Mesendoderm (in vitro differentiated cells): Measurements from ENCODE around the gene DUSP7.

ENCODE experiments used
- DNase-seq: peaks from one replicate; pipeline ENCODE4 v3.0.0; 2013
- H2AK5ac ChIP-seq: 2 replicates; pipeline ENCODE4 v1.6.1; 2013; ENCODE audit warnings: low read length, inconsistent platforms
- H2BK120ac ChIP-seq: 2 replicates; pipeline ENCODE4 v1.6.1; 2013; ENCODE audit warnings: low read depth, mild to moderate bottlenecking, low read length, moderate library complexity, mixed read lengths
- H2BK15ac ChIP-seq: replicated peaks from 2 replicates; pipeline ENCODE4 v1.6.1; 2013; ENCODE audit warnings: low read depth, mild to moderate bottlenecking, moderate library complexity
- H2BK5ac ChIP-seq: 2 replicates; pipeline ENCODE4 v1.6.1; 2013; ENCODE audit warnings: low read length, inconsistent platforms
- H3K18ac ChIP-seq: 2 replicates; pipeline ENCODE4 v1.6.1; 2013; ENCODE audit warnings: mild to moderate bottlenecking, low read length, mixed read lengths
- H3K23ac ChIP-seq: one replicate; pipeline ENCODE4 v1.6.1; 2013; ENCODE audit warnings: low read length
- H3K27ac ChIP-seq: 2 replicates; pipeline ENCODE4 v1.5.1; 2013; ENCODE audit warnings: low read depth, mild to moderate bottlenecking, inconsistent platforms, low read length, moderate library complexity
- H3K27me3 ChIP-seq: 2 replicates; pipeline ENCODE4 v1.6.1; 2013; ENCODE audit warnings: low read length, control low read depth, mild to moderate bottlenecking, inconsistent platforms; ENCODE audit not compliant: insufficient read depth, poor library complexity
- H3K36me3 ChIP-seq: 2 replicates; pipeline ENCODE4 v1.6.1; 2013; ENCODE audit warnings: low read length, inconsistent platforms; ENCODE audit not compliant: control insufficient read depth, insufficient read depth
- H3K4ac ChIP-seq: one replicate; pipeline ENCODE4 v1.6.1; 2013; ENCODE audit warnings: low read depth, mild to moderate bottlenecking, low read length, moderate library complexity
- H3K4me1 ChIP-seq: 2 replicates; pipeline ENCODE4 v1.6.1; 2013; ENCODE audit warnings: low read depth, low read length, inconsistent platforms; ENCODE audit not compliant: control insufficient read depth
- H3K4me2 ChIP-seq: 2 replicates; pipeline ENCODE4 v1.6.1; 2013; ENCODE audit warnings: low read length
- H3K4me3 ChIP-seq: 2 replicates; pipeline ENCODE4 v1.5.1; 2013; ENCODE audit warnings: mild to moderate bottlenecking, low read length
- H3K56ac ChIP-seq: one replicate; pipeline ENCODE4 v1.6.1; 2013; ENCODE audit warnings: low read length
- H3K79me1 ChIP-seq: 2 replicates; pipeline ENCODE4 v1.6.1; 2013; ENCODE audit warnings: low read length, inconsistent platforms
- H3K79me2 ChIP-seq: 2 replicates; pipeline ENCODE4 v1.6.1; 2013; ENCODE audit warnings: mild to moderate bottlenecking, low read length; ENCODE audit not compliant: control insufficient read depth, insufficient read depth
- H3K9ac ChIP-seq: 2 replicates; pipeline ENCODE4 v1.6.1; 2013; ENCODE audit warnings: low read length, inconsistent platforms
- H4K5ac ChIP-seq: one replicate; pipeline ENCODE4 v1.6.1; 2013; ENCODE audit warnings: low read length
- H4K8ac ChIP-seq: one replicate; pipeline ENCODE4 v1.6.1; 2013; ENCODE audit warnings: low read depth, mild to moderate bottlenecking, control low read depth, low read length, moderate library complexity
- WGBS: extraction: QIAGEN DNeasy Blood & Tissue Kit; methylation state at CpG from one replicate; pipeline ENCODE4 v1.1.7; 2013; ENCODE audit warnings: low lambda C conversion rate, missing lambda C conversion rate; ENCODE audit not compliant: insufficient coverage; ENCODE audit errors: extremely low coverage; 5-methylcytosine and 5-hydroxymethylcytosine counted together

Gene DUSP7

GRCh38 chr3:52039426-52039825, 16.9 kb downstream of the DUSP7 start:
- H4K5ac ChIP-seq, result no peak overlapping the region
- no peak overlapping the region for H3K56ac ChIP-seq
- H2BK120ac ChIP-seq, result no peak overlapping the region
- H3K4ac ChIP-seq, result no peak overlapping the region
- no peaks in the 10 kb centered on the region for H3K36me3 ChIP-seq
- H2BK5ac ChIP-seq, result no peak overlapping the region
- no peaks in the 10 kb centered on the region for H3K4me1 ChIP-seq
- no peak overlapping the region for H3K4me3 ChIP-seq
- H3K23ac ChIP-seq, result no peak overlapping the region
- no CpG with 5 or more reads among the region's 4 CpGs for WGBS
- no peaks in the 10 kb centered on the region for H3K79me1 ChIP-seq
- no peak for DNase-seq
- no peak overlapping the region for H3K18ac ChIP-seq
- H3K79me2 ChIP-seq, result no peaks in the 10 kb centered on the region
- no peak overlapping the region for H3K9ac ChIP-seq
- H3K27me3 ChIP-seq, result no peaks in the 10 kb centered on the region
- H3K27ac ChIP-seq, result no peak overlapping the region
- H2AK5ac ChIP-seq, result no peak overlapping the region
- H2BK15ac ChIP-seq, result no peak overlapping the region
- no peak overlapping the region for H4K8ac ChIP-seq
- no peak overlapping the region for H3K4me2 ChIP-seq

DNA sequence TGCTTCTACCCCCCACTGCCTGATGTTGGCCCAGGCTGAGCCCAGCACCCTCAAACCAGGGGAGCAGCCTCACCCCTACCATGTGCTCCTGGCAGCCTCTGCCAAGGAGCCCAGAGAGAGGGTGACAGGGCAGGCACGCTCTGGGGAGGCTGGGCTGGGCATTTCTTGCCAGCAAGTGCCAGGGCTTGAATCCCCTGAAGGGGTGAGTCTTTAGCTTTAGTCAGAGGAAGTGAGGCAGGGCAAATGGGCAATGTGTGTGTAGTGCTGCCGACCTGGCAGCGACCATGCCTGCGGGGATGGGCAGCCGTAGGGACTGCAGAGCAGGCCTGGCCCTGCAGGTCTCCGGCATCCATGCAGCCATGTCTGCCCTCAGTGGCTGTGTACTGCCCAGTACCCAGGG, 18.1 kb downstream of the DUSP7 start:
- H3K4me1 ChIP-seq, result no peaks in the 10 kb centered on the region
- H2BK5ac ChIP-seq, result no peak overlapping the region
- H3K79me2 ChIP-seq, result no peaks in the 10 kb centered on the region
- no peak overlapping the region for H3K9ac ChIP-seq
- H4K8ac ChIP-seq, result no peak overlapping the region
- no peak overlapping the region for H2BK15ac ChIP-seq
- H3K56ac ChIP-seq, result no peak overlapping the region
- no peak overlapping the region for H3K18ac ChIP-seq
- no peak overlapping the region for H3K4ac ChIP-seq
- no peaks in the 10 kb centered on the region for H3K27me3 ChIP-seq
- WGBS, result no CpG with 5 or more reads among the region's 6 CpGs
- H3K36me3 ChIP-seq, result no peaks in the 10 kb centered on the region
- H3K4me2 ChIP-seq, result no peak overlapping the region
- DNase-seq, result no peak
- H2BK120ac ChIP-seq, result no peak overlapping the region
- H3K27ac ChIP-seq, result no peak overlapping the region
- H2AK5ac ChIP-seq, result no peak overlapping the region
- H3K79me1 ChIP-seq, result no peaks in the 10 kb centered on the region
- no peak overlapping the region for H4K5ac ChIP-seq
- no peak overlapping the region for H3K4me3 ChIP-seq
- no peak overlapping the region for H3K23ac ChIP-seq

GRCh38 chr3:52037291-52037690, 19.1 kb downstream of the DUSP7 start:
- H4K8ac ChIP-seq, result no peak overlapping the region
- no peak overlapping the region for H4K5ac ChIP-seq
- H3K4me3 ChIP-seq, result no peak overlapping the region
- H3K79me2 ChIP-seq, result no peaks in the 10 kb centered on the region
- H3K27ac ChIP-seq, result no peak overlapping the region
- H3K4me2 ChIP-seq, result no peak overlapping the region
- no peak overlapping the region for H2BK15ac ChIP-seq
- WGBS, result no CpG with 5 or more reads among the region's 4 CpGs
- H3K18ac ChIP-seq, result no peak overlapping the region
- H3K56ac ChIP-seq, result no peak overlapping the region
- H3K4ac ChIP-seq, result no peak overlapping the region
- H3K9ac ChIP-seq, result no peak overlapping the region
- no peak overlapping the region for H2BK120ac ChIP-seq
- H3K23ac ChIP-seq, result no peak overlapping the region
- no peaks in the 10 kb centered on the region for H3K79me1 ChIP-seq
- H2BK5ac ChIP-seq, result no peak overlapping the region
- no peaks in the 10 kb centered on the region for H3K27me3 ChIP-seq
- no peak overlapping the region for H2AK5ac ChIP-seq
- H3K4me1 ChIP-seq, result no peaks in the 10 kb centered on the region
- H3K36me3 ChIP-seq, result no peaks in the 10 kb centered on the region
- DNase-seq, result no peak

GRCh38 chr3:52036829-52037228, 19.5 kb downstream of the DUSP7 start:
- H3K4me1 ChIP-seq, result no peaks in the 10 kb centered on the region
- H3K4me2 ChIP-seq, result no peak overlapping the region
- H3K79me1 ChIP-seq, result no peaks in the 10 kb centered on the region
- DNase-seq, result peak; percentile 78
- H3K79me2 ChIP-seq, result no peaks in the 10 kb centered on the region
- no peak overlapping the region for H2BK120ac ChIP-seq
- H4K5ac ChIP-seq, result no peak overlapping the region
- H2BK5ac ChIP-seq, result no peak overlapping the region
- no peak overlapping the region for H3K23ac ChIP-seq
- H2AK5ac ChIP-seq, result no peak overlapping the region
- no peak overlapping the region for H4K8ac ChIP-seq
- H3K9ac ChIP-seq, result no peak overlapping the region
- no peak overlapping the region for H2BK15ac ChIP-seq
- no peak overlapping the region for H3K4me3 ChIP-seq
- WGBS, result no CpG with 5 or more reads among the region's 5 CpGs
- H3K56ac ChIP-seq, result no peak overlapping the region
- H3K18ac ChIP-seq, result no peak overlapping the region
- no peaks in the 10 kb centered on the region for H3K36me3 ChIP-seq
- no peak overlapping the region for H3K27ac ChIP-seq
- no peak overlapping the region for H3K4ac ChIP-seq
- H3K27me3 ChIP-seq, result no peaks in the 10 kb centered on the region

DNA sequence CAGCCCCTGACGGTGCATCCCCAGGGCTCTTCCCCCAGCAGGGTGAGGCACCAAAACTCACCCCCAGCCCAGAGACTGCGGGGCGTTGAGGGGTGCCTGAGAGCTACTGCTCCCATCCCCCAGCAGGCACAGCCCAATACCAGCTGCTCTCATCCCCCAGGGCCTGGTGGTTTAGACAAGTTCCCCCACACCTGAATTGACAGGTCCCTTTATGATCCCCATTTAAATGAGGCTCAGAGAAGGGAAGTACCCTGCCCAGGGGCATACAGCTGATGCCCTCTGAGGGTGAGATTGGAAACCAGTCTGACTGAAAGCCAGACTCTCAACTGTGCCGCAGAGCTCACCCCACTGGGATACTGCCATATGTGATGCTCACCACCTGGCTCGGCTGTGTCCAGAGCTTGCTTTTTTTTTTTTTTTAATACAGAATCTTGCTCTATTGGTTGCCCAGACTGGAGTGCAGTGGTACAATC, 20.1 kb downstream of the DUSP7 start:
- Histone ChIP-seq H3K56ac (no peak overlapping the region), H4K5ac (no peak overlapping the region), H3K79me1 (no peaks in the 10 kb centered on the region), H4K8ac (no peak overlapping the region), H3K23ac (no peak overlapping the region), H3K36me3 (no peaks in the 10 kb centered on the region), H3K27me3 (no peaks in the 10 kb centered on the region), H3K4ac (no peak overlapping the region), H3K4me2 (no peak overlapping the region), H2BK120ac (no peak overlapping the region), H2BK5ac (no peak overlapping the region), H3K4me1 (no peaks in the 10 kb centered on the region), H3K27ac (no peak overlapping the region), H3K79me2 (no peaks in the 10 kb centered on the region), H3K4me3 (no peak overlapping the region), H3K9ac (no peak overlapping the region), H3K18ac (no peak overlapping the region), H2AK5ac (no peak overlapping the region), H2BK15ac (no peak overlapping the region)
- no CpG with 5 or more reads among the region's 5 CpGs for WGBS
- no peak for DNase-seq

- no peaks in the 10 kb centered on the region for H3K79me2 ChIP-seq
- H3K79me1 ChIP-seq, result no peaks in the 10 kb centered on the region
- H3K18ac ChIP-seq, result no peak overlapping the region
- no peak for DNase-seq
- H2BK120ac ChIP-seq, result no peak overlapping the region
- WGBS, result no CpG with 5 or more reads among the region's 3 CpGs
- H3K9ac ChIP-seq, result no peak overlapping the region
- H3K4ac ChIP-seq, result no peak overlapping the region
- H3K4me3 ChIP-seq, result no peak overlapping the region
- H3K27me3 ChIP-seq, result no peaks in the 10 kb centered on the region
- no peak overlapping the region for H2BK5ac ChIP-seq
- H2BK15ac ChIP-seq, result no peak overlapping the region
- H3K56ac ChIP-seq, result no peak overlapping the region
- no peak overlapping the region for H4K5ac ChIP-seq
- no peak overlapping the region for H4K8ac ChIP-seq
- no peaks in the 10 kb centered on the region for H3K36me3 ChIP-seq
- H3K27ac ChIP-seq, result no peak overlapping the region
- no peak overlapping the region for H3K23ac ChIP-seq
- no peak overlapping the region for H3K4me2 ChIP-seq
- no peaks in the 10 kb centered on the region for H3K4me1 ChIP-seq
- no peak overlapping the region for H2AK5ac ChIP-seq
Observed at GRCh38 chr3:52034651-52035050, 21.7 kb downstream of the DUSP7 start.
